Liver (tissue), 9 donors: ENCODE measurements around the gene DDR2. TPM values are rescaled to one million over a fixed set of nuclear protein-coding genes. Genes with fewer than 3 reads are reported as not detected.

Source experiments
- DNase-seq: peaks from one replicate; pipeline ENCODE4 v3.0.0-alpha.2; 2017; ENCODE audit warnings: low spot score
- H3K27ac ChIP-seq, 2 donors: one replicate each; pipeline ENCODE4 v1.7.0; 2013; ENCODE audit warnings: inconsistent platforms in 2 of 2, low read length in 2 of 2, control low read depth in 1 of 2, low read depth in 1 of 2, mild to moderate bottlenecking in 1 of 2
- H3K27me3 ChIP-seq, 4 donors: one replicate each; pipeline versions ENCODE4 v1.6.1 to v1.7.0; 2013; ENCODE audit warnings: low read length in 3 of 4, inconsistent platforms in 1 of 4, mild to moderate bottlenecking in 1 of 4, moderate library complexity in 1 of 4; ENCODE audit not compliant: control insufficient read depth in 4 of 4, insufficient read depth in 4 of 4
- H3K36me3 ChIP-seq, 4 donors: one replicate each; pipeline versions ENCODE4 v1.6.1 to v1.7.0; 2013; ENCODE audit warnings: low read length in 3 of 4, mild to moderate bottlenecking in 3 of 4, low read depth in 1 of 4, moderate library complexity in 1 of 4; ENCODE audit not compliant: control insufficient read depth in 4 of 4, insufficient read depth in 3 of 4
- H3K4me1 ChIP-seq, 4 donors: one replicate each; pipeline versions ENCODE4 v1.6.1 to v1.7.0; 2013; ENCODE audit warnings: low read length in 3 of 4, mild to moderate bottlenecking in 3 of 4, moderate library complexity in 1 of 4; ENCODE audit not compliant: control insufficient read depth in 4 of 4, insufficient read depth in 4 of 4
- H3K4me3 ChIP-seq, 3 donors: one replicate each; pipeline versions ENCODE4 v1.6.1 to v1.7.0; 2013; ENCODE audit warnings: low read length in 3 of 3, control low read depth in 1 of 3, low read depth in 1 of 3, mild to moderate bottlenecking in 1 of 3
- H3K9ac ChIP-seq, 2 donors: one replicate each; pipeline ENCODE4 v1.7.0; 2013; ENCODE audit warnings: low read length in 2 of 2, mild to moderate bottlenecking in 2 of 2, moderate library complexity in 2 of 2, control low read depth in 1 of 2, low read depth in 1 of 2
- H3K9me3 ChIP-seq, 4 donors: one replicate each; pipeline versions ENCODE4 v1.6.1 to v1.7.0; 2013; ENCODE audit warnings: low read length in 3 of 4; ENCODE audit not compliant: control insufficient read depth in 4 of 4
- CTCF ChIP-seq: fragments of 150-350 bp; IDR thresholded peaks from 2 replicates; pipeline ENCODE4 v1.5.1; 2017; ENCODE audit warnings: improper control_type of control experiment, low read depth, low read length; ENCODE audit not compliant: missing input control
- EGR1 ChIP-seq, 2 donors: IDR thresholded peaks; 2 replicates each; pipeline ENCODE4 v1.6.1; 2016 to 2018; ENCODE audit warnings: antibody characterized with exemption in 2 of 2, low read depth in 2 of 2
- FOXA1 ChIP-seq: IDR thresholded peaks from 2 replicates; pipeline ENCODE4 v1.6.1; 2016; ENCODE audit warnings: antibody characterized with exemption
- FOXA2 ChIP-seq: IDR thresholded peaks from 2 replicates; pipeline ENCODE4 v1.6.1; 2016; ENCODE audit warnings: antibody characterized with exemption
- GABPA ChIP-seq, 2 donors: IDR thresholded peaks in 1 of 2; conservative IDR thresholded peaks in 1 of 2; 2 replicates each; pipeline ENCODE4 v1.6.1; 2016; ENCODE audit warnings: antibody characterized with exemption in 2 of 2, mild to moderate bottlenecking in 1 of 2, moderate library complexity in 1 of 2
- JUND ChIP-seq, 2 donors: IDR thresholded peaks; 2 replicates each; pipeline ENCODE4 v1.6.1; 2016; ENCODE audit warnings: antibody characterized with exemption in 2 of 2
- NR2F2 ChIP-seq: IDR thresholded peaks from 2 replicates; pipeline ENCODE4 v1.6.1; 2016; ENCODE audit warnings: antibody characterized with exemption
- REST ChIP-seq: IDR thresholded peaks from 2 replicates; pipeline ENCODE4 v1.6.1; 2016; ENCODE audit warnings: antibody characterized with exemption, mild to moderate bottlenecking
- RXRA ChIP-seq, 2 donors: IDR thresholded peaks; 2 replicates each; pipeline ENCODE4 v1.6.1; 2017 to 2018; ENCODE audit warnings: antibody characterized with exemption in 2 of 2, mild to moderate bottlenecking in 1 of 2
- ZBTB33 ChIP-seq: IDR thresholded peaks from 2 replicates; pipeline ENCODE4 v1.6.1; 2016; ENCODE audit warnings: antibody characterized with exemption
- WGBS: extraction: QIAGEN DNeasy Blood & Tissue Kit; methylation state at CpG from one replicate; pipeline ENCODE4 v1.1.7; 2013; 5-methylcytosine and 5-hydroxymethylcytosine counted together
- polyA plus RNA-seq, 2 donors: library from polyadenylated mRNA; stranded (reverse) in 1 of 2; unstranded in 1 of 2; fragments of 200-250 nt in 1 of 2; fragments of >200 nt in 1 of 2; fragmentation: Nextera tagmentation in 1 of 2; extraction: Ambion mirVana in 1 of 2; gene quantifications; one replicate each; pipeline versions ENCODE4 v1.2.1 to v1.2.3, GENCODE V29; 2013 to 2015
- total RNA-seq, 2 donors: library from RNA; depleted of rRNA; stranded (reverse); fragments of >200 nt; gene quantifications; one replicate each; pipeline ENCODE4 v1.2.3, GENCODE V29; 2014
- donor health status: healthy.
- donor health status: healthy.
- donor health status: healthy.
- donor health status: healthy.
- donor health status: healthy.

The DDR2 gene
- total and polyA plus RNA-seq, 4 donors = 1.2 to 6.4 (median 2.1) TPM

DNA sequence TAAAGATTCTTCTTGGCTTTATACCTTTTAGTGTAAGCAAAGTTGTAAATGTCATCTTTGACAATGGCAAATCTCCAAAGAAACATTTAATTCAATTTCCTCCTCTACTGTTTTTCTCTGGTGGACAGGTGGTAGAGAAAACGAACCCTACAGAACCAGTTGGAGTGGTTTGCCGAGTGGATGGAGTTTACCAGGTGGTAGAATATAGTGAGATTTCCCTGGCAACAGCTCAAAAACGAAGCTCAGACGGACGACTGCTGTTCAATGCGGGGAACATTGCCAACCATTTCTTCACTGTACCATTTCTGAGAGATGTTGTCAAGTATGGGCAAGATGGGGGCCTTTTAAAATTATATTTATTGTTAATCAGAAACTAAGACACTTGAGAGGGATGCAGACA lies 44.9 kb upstream of the DDR2 start (continued):
- TF ChIP-seq REST = no peak

GRCh38 chr1:162587761-162588260 lies 44.5 kb upstream of the DDR2 start:
- 95% methylated on average over 5 of the region's 5 CpGs for WGBS
- Histone ChIP-seq H3K4me1 (peaks cover 0 to 4% (median 0%) of the 10 kb centered on the region in 4 donors), H3K9ac (no peak overlapping the region), H3K27ac (no peak overlapping the region), H3K27me3 (no peaks in the 10 kb centered on the region), H3K9me3 (no peaks in the 10 kb centered on the region), H3K36me3 (peaks cover 9 to 65% (median 34%) of the 10 kb centered on the region in 4 donors), H3K4me3 (no peak overlapping the region)
- TF ChIP-seq CTCF = no peak
- no peak for DNase-seq

- WGBS = 97% methylated on average over 3 of the region's 3 CpGs
- H3K36me3 ChIP-seq = peaks cover 10 to 72% (median 38%) of the 10 kb centered on the region in 4 donors
Observed at GRCh38 chr1:162590101-162590500, 42.2 kb upstream of the DDR2 start.

DNA sequence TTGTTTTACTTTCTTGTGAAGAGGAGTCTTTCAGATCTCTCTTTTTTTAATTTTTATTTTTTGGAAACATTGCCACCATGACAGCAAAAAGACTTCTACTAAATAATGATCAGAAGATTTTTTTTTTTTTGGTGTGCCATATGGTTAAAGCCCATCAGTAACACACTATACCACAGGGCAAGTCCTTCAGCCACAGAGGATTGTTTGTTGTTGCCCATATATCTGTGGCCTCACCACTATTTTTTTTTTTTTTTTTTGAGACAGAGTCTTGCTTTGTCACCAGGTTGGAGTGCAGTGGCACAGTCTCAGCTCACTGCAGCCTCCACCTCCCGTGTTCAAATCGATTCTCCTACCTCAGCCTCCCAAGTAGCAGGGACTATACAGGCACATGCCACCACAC lies 41.6 kb upstream of the DDR2 start:
- H3K27me3 ChIP-seq = no peaks in the 10 kb centered on the region
- WGBS = 98% methylated on average over 2 of the region's 2 CpGs
- no peaks in the 10 kb centered on the region for H3K9me3 ChIP-seq
- DNase-seq = no peak
- no peak overlapping the region for H3K27ac ChIP-seq
- peaks cover 10 to 77% (median 38%) of the 10 kb centered on the region in 4 donors for H3K36me3 ChIP-seq
- no peak overlapping the region for H3K9ac ChIP-seq
- H3K4me1 ChIP-seq = peaks cover 0 to 7% (median 2%) of the 10 kb centered on the region in 4 donors
- no peak overlapping the region for H3K4me3 ChIP-seq
- no peak for TF ChIP-seq ZBTB33
- no peak for TF ChIP-seq JUND (IDR thresholded peaks at IDR 0.05)
- no peak for TF ChIP-seq FOXA2
- no peak for TF ChIP-seq NR2F2
- TF ChIP-seq FOXA1 = no peak
- TF ChIP-seq RXRA (IDR thresholded peaks at IDR 0.05) = no peak
- TF ChIP-seq REST = no peak
- no peak for TF ChIP-seq EGR1 (IDR thresholded peaks at IDR 0.05; ENCODE audit: low read depth in 2 of 2)
- no peak for TF ChIP-seq GABPA (IDR thresholded peaks at IDR 0.05 in 1 of 2, conservative IDR thresholded peaks at IDR 0.05 in 1 of 2)

More at GRCh38 chr1:162590101-162590500, 42.2 kb upstream of the DDR2 start:
- Histone ChIP-seq H3K9ac (no peak overlapping the region), H3K27ac (no peak overlapping the region), H3K4me3 (no peak overlapping the region), H3K27me3 (no peaks in the 10 kb centered on the region), H3K4me1 (peaks cover 0 to 4% (median 2%) of the 10 kb centered on the region in 4 donors), H3K9me3 (no peaks in the 10 kb centered on the region)
- no peak for TF ChIP-seq GABPA (IDR thresholded peaks at IDR 0.05 in 1 of 2, conservative IDR thresholded peaks at IDR 0.05 in 1 of 2)
- DNase-seq = no peak
